ENCODE data around the gene COL8A2. TPM values are rescaled to one million over a fixed set of nuclear protein-coding genes. Genes with fewer than 3 reads are reported as not detected.

Gene COL8A2
- polyA plus RNA-seq, 3 donors, result 0.90 to 3.0 (median 1.6) TPM

DNA sequence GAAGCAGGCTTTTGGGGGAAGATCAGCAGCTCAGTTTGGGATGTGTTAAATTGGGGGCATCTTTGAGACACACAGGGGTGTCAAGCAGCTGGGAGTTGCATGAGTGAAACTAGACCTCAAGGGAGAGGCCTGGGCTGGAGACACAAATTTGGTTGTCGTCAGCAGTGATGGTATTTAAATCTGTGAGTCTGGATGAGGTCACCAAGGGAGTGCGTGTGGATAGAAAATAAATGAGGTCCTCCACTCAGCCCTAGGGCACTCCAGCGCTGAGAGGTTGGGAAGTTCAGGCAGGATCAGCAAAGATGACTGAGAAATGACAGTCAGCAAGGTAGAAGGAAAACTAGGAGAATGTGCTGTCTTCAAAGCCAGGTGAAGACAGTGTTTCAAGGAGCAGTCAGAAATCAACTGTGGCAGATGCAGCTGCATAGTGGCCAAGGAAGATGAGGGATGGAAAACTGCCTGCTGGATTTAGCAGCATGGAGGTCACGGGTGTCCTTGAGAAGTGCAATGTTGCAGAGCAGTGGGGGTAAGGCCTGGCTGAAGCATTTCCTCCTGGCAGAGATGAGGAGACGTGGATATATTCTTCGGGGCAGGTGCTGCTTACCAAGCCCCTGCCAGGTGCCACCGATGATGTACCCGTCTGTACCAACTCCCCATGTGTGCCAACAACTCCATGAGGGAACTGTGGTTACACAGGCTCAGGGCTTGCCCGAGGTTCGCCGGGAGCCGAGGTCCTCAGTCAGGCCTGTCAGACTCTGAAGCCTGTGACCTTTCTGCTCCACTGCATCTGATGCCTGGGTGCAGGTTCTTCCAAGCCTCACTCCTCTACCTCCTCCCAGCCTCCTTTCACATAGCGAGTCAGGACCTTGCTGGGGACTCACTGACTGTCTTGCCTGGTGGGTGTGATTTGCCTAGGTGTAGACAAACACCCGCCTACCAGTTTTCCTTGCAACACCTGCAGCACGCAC is 42.2 kb upstream of the COL8A2 start:
- peak overlapping the region; percentile 43 to 93 (median 77) for H3K27ac Mint-ChIP-seq
- H3K4me1 Mint-ChIP-seq, result peaks cover 43% of the 10 kb centered on the region
- H3K4me3 Mint-ChIP-seq, result no peak overlapping the region
- peak overlapping the region in 1 of 2 donors; percentile 61 for H3K27ac ChIP-seq (ENCODE audit: low read depth in 1 of 2, low read length in 2 of 2)
- no peak for DNase-seq
- TF ChIP-seq CTCF (IDR thresholded peaks at IDR 0.05), result no peak
- H3K79me2 ChIP-seq (ENCODE audit: insufficient read depth, low read length), result peaks cover 96% of the 10 kb centered on the region
- H2AFZ ChIP-seq (ENCODE audit: insufficient read depth, low read depth, low read length, poor library complexity, severe bottlenecking), result no peak overlapping the region
- H4K20me1 ChIP-seq (ENCODE audit: insufficient read depth, low read length), result peaks cover 100% of the 10 kb centered on the region
- WGBS (ENCODE audit: insufficient coverage), result 96% methylated on average over 11 of the region's 15 CpGs
- peaks cover 0 to 5% (median 0%) of the 10 kb centered on the region in 3 donors for H3K27me3 Mint-ChIP-seq (ENCODE audit: low read depth in 3 of 3)
- no peak overlapping the region for H3K4me3 ChIP-seq (replicated peaks in 1 of 3; ENCODE audit: low read depth in 2 of 3, low read length in 3 of 3)
- H3K4me2 ChIP-seq (replicated peaks; ENCODE audit: extremely low read depth, low read length, poor library complexity, severe bottlenecking), result no peak overlapping the region
- peaks cover 9 to 17% of the 10 kb centered on the region in 2 donors for H3K4me1 ChIP-seq (ENCODE audit: control insufficient read depth in 1 of 2, insufficient read depth in 2 of 2, low read length in 2 of 2)
- peaks cover 57 to 75% of the 10 kb centered on the region in 2 donors for H3K36me3 Mint-ChIP-seq
- H3K9ac ChIP-seq (ENCODE audit: insufficient read depth, low read length, poor library complexity, severe bottlenecking), result no peak overlapping the region
- peaks cover 0 to 3% (median 0%) of the 10 kb centered on the region in 7 donors for H3K9me3 Mint-ChIP-seq
- no peaks in the 10 kb centered on the region for H3K9me3 ChIP-seq (replicated peaks in 1 of 2; ENCODE audit: control insufficient read depth in 1 of 2, insufficient read depth in 1 of 2, low read length in 2 of 2)
- no peaks in the 10 kb centered on the region for H3K27me3 ChIP-seq (ENCODE audit: control insufficient read depth in 2 of 2, insufficient read depth in 2 of 2, low read length in 2 of 2)
- peaks cover 29 to 44% of the 10 kb centered on the region in 2 donors for H3K36me3 ChIP-seq (replicated peaks in 1 of 2; ENCODE audit: control insufficient read depth in 1 of 2, insufficient read depth in 2 of 2, low read length in 2 of 2)
- intact Hi-C loops (cut with micrococcal nuclease), result no loop called here

DNA sequence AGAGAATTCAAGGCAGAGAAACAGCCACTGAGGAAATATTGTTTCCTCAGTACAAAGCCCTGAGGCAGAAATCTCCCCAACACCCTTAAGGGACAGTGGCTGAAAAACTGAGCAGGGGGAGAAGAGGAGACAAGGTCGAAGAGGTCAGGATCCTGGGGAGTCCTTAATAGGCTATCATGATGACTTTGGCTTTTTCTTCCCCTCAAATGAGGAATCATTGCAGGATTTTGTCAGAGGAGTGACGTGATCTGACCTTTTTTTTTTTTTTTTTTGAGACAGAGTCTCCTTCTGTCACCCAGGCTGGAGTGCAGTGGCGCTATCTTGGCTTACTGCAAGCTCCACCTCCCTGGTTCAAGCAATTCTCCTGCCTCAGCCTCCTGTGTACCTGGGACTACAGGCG is 41.1 kb upstream of the COL8A2 start:
- H2AFZ ChIP-seq (ENCODE audit: insufficient read depth, low read depth, low read length, poor library complexity, severe bottlenecking), result no peak overlapping the region
- intact Hi-C loops (cut with micrococcal nuclease), result no loop called here
- Mint-ChIP-seq H3K36me3 (peaks cover 50 to 68% of the 10 kb centered on the region in 2 donors), H3K27me3 (ENCODE audit: low read depth in 3 of 3) (peaks cover 0 to 3% (median 0%) of the 10 kb centered on the region in 3 donors), H3K4me3 (no peak overlapping the region), H3K9me3 (peaks cover 0 to 3% (median 0%) of the 10 kb centered on the region in 7 donors), H3K27ac (peak overlapping the region; percentile 64 to 93 (median 79)), H3K4me1 (peaks cover 54% of the 10 kb centered on the region)
- no peak overlapping the region for H3K4me2 ChIP-seq (replicated peaks; ENCODE audit: extremely low read depth, low read length, poor library complexity, severe bottlenecking)
- H3K9me3 ChIP-seq (replicated peaks in 1 of 2; ENCODE audit: control insufficient read depth in 1 of 2, insufficient read depth in 1 of 2, low read length in 2 of 2), result no peaks in the 10 kb centered on the region
- no peaks in the 10 kb centered on the region for H3K27me3 ChIP-seq (ENCODE audit: control insufficient read depth in 2 of 2, insufficient read depth in 2 of 2, low read length in 2 of 2)
- peaks cover 99% of the 10 kb centered on the region for H4K20me1 ChIP-seq (ENCODE audit: insufficient read depth, low read length)
- peak in 1 of 3 donors; percentile 60 for DNase-seq
- H3K4me3 ChIP-seq (replicated peaks in 1 of 3; ENCODE audit: low read depth in 2 of 3, low read length in 3 of 3), result no peak overlapping the region
- no peak for TF ChIP-seq CTCF (IDR thresholded peaks at IDR 0.05)
- H3K4me1 ChIP-seq (ENCODE audit: control insufficient read depth in 1 of 2, insufficient read depth in 2 of 2, low read length in 2 of 2), result peaks cover 20 to 28% of the 10 kb centered on the region in 2 donors
- peak overlapping the region; percentile 19 to 61 for H3K27ac ChIP-seq (ENCODE audit: low read depth in 1 of 2, low read length in 2 of 2)
- peaks cover 100% of the 10 kb centered on the region for H3K79me2 ChIP-seq (ENCODE audit: insufficient read depth, low read length)
- 100% methylated on average over 2 of the region's 4 CpGs for WGBS (ENCODE audit: insufficient coverage)
- H3K36me3 ChIP-seq (replicated peaks in 1 of 2; ENCODE audit: control insufficient read depth in 1 of 2, insufficient read depth in 2 of 2, low read length in 2 of 2), result peaks cover 19 to 33% of the 10 kb centered on the region in 2 donors
- no peak overlapping the region for H3K9ac ChIP-seq (ENCODE audit: insufficient read depth, low read length, poor library complexity, severe bottlenecking)

Measured in CD14-positive monocyte (primary cell).